ENCODE data around the gene ABHD12B.
"Not testable (repeated sequence)": the region's sequence is repeated elsewhere in the genome, so short reads cannot be mapped to it uniquely, and the experiment has no call there.

The ABHD12B gene

DNA sequence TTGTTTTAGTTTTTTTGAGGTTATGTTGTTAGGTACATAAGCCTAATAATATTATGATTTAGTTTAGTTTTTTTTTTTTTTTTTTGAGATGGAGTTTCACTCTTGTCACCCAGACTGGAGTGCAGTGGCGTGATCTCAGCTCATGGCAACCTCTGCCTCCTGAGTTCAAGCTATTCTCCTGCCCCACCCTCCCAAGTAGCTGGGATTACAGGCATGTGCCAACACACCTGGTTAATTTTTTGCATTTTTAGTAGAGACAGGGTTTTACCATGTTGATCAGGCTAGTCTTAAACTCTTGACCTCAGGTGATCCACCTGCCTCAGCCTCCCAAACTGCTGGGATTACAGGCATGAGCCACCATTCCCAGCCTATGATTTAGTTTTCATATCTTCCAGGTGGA is 25.2 kb downstream of the ABHD12B start:
- DNase-seq, result not testable (repeated sequence)

GRCh38 chr14:50897658-50898175 is 25.9 kb downstream of the ABHD12B start:
- DNase-seq, result no peak

DNA sequence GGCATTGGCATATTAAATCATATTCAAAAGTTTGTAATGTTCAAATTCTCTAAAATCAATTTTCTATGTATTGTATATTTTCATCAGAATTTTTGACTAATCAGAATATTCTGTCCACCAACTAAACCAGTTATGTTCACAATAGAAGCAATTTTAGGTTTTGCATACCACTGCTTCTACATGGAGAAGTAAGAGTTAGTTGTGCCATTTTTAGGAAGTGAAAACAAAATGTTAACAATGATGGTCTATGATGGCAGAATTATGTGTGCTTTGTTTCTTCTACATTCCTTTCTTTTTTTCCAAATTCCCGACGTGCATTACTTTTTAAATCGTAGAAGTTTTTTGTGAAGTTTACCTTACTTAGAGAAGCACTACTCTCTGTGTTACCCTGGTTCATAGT is 29.5 kb downstream of the ABHD12B start:
- no peak for DNase-seq

DNA sequence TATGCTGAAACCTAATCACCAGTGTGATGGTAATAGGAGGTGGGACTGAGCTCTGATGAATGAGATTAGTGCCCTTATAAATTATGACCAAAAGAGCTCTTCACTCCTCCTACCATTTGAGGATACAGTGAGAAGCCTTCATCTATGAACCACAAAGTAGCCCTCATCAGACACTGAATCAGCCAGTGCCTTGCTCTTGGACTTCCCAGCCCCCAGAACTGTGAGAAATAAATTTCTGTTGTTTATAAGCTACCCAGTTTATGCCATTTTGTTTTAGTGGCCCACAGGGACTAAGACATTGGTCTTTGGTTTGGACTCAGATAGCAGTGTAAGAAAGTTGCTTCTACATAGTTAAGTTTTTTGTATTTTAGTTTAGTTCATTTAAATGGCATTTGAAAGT is 32.9 kb downstream of the ABHD12B start:
- DNase-seq, result no peak

GRCh38 chr14:50906326-50907065 is 34.6 kb downstream of the ABHD12B start:
- DNase-seq, result no peak

GRCh38 chr14:50910495-50911420 is 38.9 kb downstream of the ABHD12B start:
- no peak for DNase-seq

GRCh38 chr14:50917449-50917848 is 45.6 kb downstream of the ABHD12B start:
- no peak for DNase-seq

- not testable (repeated sequence) for DNase-seq
Measured at GRCh38 chr14:50919524-50919923, 47.7 kb downstream of the ABHD12B start.

GRCh38 chr14:50920482-50921230 is 48.8 kb downstream of the ABHD12B start:
- DNase-seq, result no peak

DNA sequence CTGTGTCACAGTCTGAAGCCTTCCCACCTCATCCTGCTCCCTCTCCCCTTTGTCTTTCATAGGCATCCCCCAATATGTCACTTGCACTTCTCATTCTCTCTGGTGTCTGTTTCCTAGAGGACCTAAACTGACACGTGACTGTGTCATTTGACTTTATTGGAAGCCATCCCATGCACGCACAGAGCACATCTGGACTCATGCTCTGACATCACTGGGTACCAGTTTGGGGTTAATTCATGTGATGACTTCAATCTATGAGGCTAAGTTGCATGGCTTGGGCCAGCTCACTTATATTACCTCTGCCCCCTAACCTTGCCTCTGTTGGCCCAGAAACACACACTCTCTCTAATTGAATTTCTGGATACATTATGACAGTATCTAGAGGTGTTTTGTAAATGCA is 51.0 kb downstream of the ABHD12B start:
- DNase-seq, result no peak

DNA sequence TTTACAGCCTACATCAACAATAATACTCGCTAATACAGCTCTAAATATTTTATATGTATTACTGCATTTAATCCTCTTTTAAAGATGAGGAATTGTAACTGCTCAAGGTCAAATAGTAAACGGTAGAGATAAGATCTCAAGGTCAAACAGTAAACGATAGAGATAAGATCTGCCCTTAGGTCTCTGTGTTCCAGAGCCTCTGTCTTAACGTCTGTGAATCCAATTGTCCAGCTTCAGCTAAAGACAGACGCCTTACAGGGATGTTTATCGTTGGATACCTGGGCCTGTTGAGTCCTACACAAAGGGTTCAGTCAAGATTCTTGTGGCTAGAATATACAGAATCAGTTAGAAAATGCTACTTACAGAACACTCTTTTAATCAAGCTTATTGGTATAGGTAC is 52.4 kb downstream of the ABHD12B start:
- no peak for DNase-seq

DNA sequence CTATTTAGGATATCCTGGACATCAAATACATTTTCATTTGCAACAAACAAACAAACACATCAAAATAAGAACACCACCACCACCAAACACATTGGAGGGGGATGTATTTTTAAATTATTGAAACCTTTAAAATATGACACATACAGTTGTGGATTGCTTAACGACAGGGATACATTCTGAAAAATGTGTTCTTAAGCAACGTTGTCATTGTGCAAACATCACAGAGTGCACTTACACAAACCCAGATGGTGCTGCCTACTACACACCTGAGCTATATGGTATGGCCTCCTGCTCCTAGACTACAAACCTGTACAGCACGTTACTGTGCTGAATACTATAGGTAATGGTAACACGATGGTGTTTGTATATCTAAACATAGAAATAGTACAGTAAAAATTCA is 53.0 kb downstream of the ABHD12B start:
- no peak for DNase-seq

DNA sequence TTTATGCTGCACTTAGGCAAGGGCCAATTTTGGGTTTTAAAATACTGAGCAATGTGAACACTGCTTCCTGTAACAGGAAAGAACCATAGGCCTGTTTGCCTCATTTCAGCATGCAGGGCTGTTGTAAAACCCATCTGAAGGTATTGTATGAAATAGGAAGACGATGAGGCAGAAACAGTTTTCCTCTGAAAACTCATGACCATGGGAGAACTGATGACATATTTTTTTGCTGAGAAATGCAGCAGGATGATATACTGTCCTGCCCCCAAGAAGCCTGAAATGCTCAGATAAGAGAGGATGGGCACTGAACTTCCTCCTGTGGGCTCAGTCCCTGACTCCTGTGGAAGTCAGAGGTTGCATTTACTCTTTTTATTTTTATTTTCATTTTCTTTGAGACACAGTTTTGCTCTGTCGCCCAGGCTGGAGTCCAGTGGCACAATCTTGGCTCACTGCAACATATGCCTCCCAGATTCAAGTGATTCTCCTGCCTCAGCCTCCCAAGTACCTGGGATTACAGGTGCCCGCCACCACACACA is 55.1 kb downstream of the ABHD12B start:
- DNase-seq, result no peak

DNA sequence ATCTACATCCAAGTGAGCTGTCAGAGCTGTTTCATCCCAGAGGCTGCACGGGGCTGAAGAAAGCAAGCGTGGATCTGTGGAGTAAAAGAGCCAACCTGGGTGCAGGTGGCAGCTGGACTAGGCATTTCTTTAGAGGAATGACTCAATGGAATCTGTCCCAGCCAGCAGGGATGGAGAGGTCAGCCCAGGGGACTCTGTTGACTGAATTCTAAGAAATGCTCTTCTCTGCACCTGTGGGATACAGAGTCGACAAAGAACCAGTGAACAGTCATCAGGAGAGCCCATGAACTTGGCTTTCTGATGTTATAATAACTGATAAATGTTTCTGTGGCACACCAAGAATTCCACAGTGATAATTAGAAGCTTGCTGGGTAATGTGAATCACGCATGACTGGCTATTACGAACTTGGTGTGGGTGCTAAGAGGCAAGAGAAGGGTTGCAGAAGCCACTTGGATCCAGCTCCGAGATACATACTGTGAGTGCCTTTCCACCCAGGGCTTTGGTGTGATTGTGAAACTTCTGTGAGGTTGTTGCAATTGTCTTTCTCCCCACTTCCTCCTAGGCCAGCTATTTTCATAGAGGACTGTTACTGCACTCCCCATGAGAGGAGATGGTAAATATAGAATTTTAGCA is 56.3 kb downstream of the ABHD12B start:
- DNase-seq, result no peak

- DNase-seq, result no peak
Measured at GRCh38 chr14:50929506-50929905, 57.7 kb downstream of the ABHD12B start.

- DNase-seq, result no peak
Measured at GRCh38 chr14:50931559-50931958, 59.7 kb downstream of the ABHD12B start.

DNA sequence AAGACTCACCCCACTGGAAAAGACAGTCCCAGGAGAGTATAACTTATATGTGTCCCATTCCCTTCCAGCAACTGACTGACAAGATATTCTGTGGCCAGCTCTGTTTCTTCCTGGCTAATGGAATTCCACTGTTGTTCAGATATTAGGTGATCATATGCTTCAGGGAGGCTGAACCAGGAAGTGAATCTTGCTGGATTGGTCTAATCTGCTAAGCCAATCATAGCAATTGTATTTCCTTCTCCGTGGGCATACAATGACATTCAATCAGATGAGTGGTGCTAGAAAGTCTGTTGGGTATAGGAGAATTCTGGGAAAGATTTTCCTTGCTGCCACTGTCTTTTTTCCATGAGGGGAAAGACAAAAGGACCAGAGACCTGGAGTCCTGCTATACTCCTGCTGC is 60.3 kb downstream of the ABHD12B start:
- no peak for DNase-seq

GRCh38 chr14:50932592-50933495 is 61.0 kb downstream of the ABHD12B start:
- DNase-seq, result no peak

GRCh38 chr14:50935126-50936015 is 63.5 kb downstream of the ABHD12B start:
- no peak for DNase-seq

DNA sequence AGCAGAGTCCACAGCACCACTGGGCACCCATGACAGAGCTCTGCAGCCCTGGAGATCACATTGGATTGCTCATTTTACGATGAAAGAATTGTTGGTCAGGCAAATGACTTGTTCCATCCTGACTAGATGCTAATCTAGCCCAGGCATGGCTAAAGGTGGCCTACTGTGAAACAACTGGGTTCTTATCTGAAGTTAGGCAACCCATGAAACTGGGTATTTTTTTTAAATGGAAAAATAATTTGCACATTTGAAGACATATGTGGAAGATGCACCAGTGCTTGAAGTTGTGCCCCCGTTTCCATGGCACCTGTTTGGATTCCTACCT is 64.1 kb downstream of the ABHD12B start:
- no peak for DNase-seq
